HepG2 (cell line): Measurements from ENCODE around the gene CLPSL2. TPM values are rescaled to one million over a fixed set of nuclear protein-coding genes. Genes with fewer than 3 reads are reported as not detected.
A peak's percentile ranks its signal among the peaks of the same experiment; 100 is the strongest.

ENCODE experiments used
- ATAC-seq: fragments of 200-7000 bp; cut with Tn5 transposase; 3 replicates; pipeline ENCODE4 v1.9.1; 2020; ENCODE audit warnings: mild to moderate bottlenecking, moderate library complexity
- BruUV-seq: library from RNA; stranded (reverse); fragments of 400-500 nt; replicated peaks from 2 replicates; lab custom pipeline; 2021; lab: Mats Ljungman, UMichigan
- CTCF ChIA-PET: fragments of 300-600 bp; formaldehyde crosslinking; extraction: SDS; loops from one replicate; lab custom pipeline; 2021; ENCODE audit warnings: low total read pairs, inconsistent platforms, low intra/inter-chr PET ratio; lab: Yijun Ruan, JAX
- POLR2A ChIA-PET: fragments of 350-600 bp; sonication (Branson Sonifier 250); formaldehyde crosslinking; loops from one replicate; lab custom pipeline; 2020; ENCODE audit warnings: antibody characterized with exemption, inconsistent platforms; lab: Yijun Ruan, JAX
- DNase-seq: peaks from one replicate; pipeline ENCODE4 v3.0.0-alpha.2; 2015; ENCODE audit warnings: low spot score
- FAIRE-seq: peaks from 3 replicates; lab custom pipeline; 2011; peaks lifted over from hg19 to GRCh38; lab: Jason Lieb, UNC
- H2AFZ ChIP-seq: one replicate; pipeline ENCODE4 v1.6.1; 2011; ENCODE audit warnings: low read length, inconsistent platforms
- H3K27ac ChIP-seq: fragments of 300-600 bp; 3 replicates; pipeline ENCODE4 v1.8.0; 2011; ENCODE audit warnings: mixed run types, mild to moderate bottlenecking, mixed read lengths, low read length, inconsistent platforms; ENCODE audit not compliant: insufficient read depth; ENCODE audit errors: extremely low read length
- H3K27me3 ChIP-seq, 2 experiments: fragments of 200-600 bp in 1 of 2; 2 replicates in 1 of 2; 3 replicates in 1 of 2; pipeline versions ENCODE4 v1.6.0 to v1.8.0; 2011; ENCODE audit warnings: low read length in 2 of 2, mild to moderate bottlenecking in 2 of 2, moderate library complexity in 2 of 2, inconsistent platforms in 1 of 2; ENCODE audit not compliant: insufficient read depth in 2 of 2, control insufficient read depth in 1 of 2
- H3K36me3 ChIP-seq, 2 experiments: fragments of 200-600 bp in 1 of 2; replicated peaks in 1 of 2; 2 replicates in 1 of 2; 3 replicates in 1 of 2; pipeline versions ENCODE4 v1.5.1 to v1.8.0; 2011; ENCODE audit warnings: low read length in 2 of 2, inconsistent platforms in 1 of 2; ENCODE audit not compliant: insufficient read depth in 2 of 2, control insufficient read depth in 1 of 2
- H3K4me1 ChIP-seq: 2 replicates; pipeline ENCODE4 v1.5.1; 2012; ENCODE audit warnings: low read length, inconsistent platforms; ENCODE audit not compliant: insufficient read depth
- H3K4me2 ChIP-seq: 2 replicates; pipeline ENCODE4 v1.6.0; 2011; ENCODE audit warnings: low read depth, low read length, inconsistent platforms
- H3K4me3 ChIP-seq, 3 experiments: fragments of 200-600 bp in 1 of 3; sonication (generic), shearing (Covaris generic) in 1 of 3; replicated peaks in 1 of 3; 2 replicates each; pipeline ENCODE4 v1.5.1; 2011 to 2016; ENCODE audit warnings: low read length in 3 of 3, inconsistent platforms in 2 of 3, low read depth in 2 of 3, mild to moderate bottlenecking in 2 of 3, control low read depth in 1 of 3, mixed read lengths in 1 of 3; ENCODE audit not compliant: insufficient read depth in 1 of 3
- H3K79me2 ChIP-seq: one replicate; pipeline ENCODE4 v1.6.1; 2011; ENCODE audit warnings: low read length, inconsistent platforms; ENCODE audit not compliant: insufficient read depth
- H3K9ac ChIP-seq: 2 replicates; pipeline ENCODE4 v1.6.0; 2011; ENCODE audit warnings: mild to moderate bottlenecking, low read depth, low read length, inconsistent platforms; ENCODE audit not compliant: insufficient read depth
- H3K9me3 ChIP-seq: 2 replicates; pipeline ENCODE4 v1.5.1; 2012; ENCODE audit warnings: mild to moderate bottlenecking, low read length
- H4K20me1 ChIP-seq: 2 replicates; pipeline ENCODE4 v1.6.0; 2011; ENCODE audit warnings: inconsistent platforms, mild to moderate bottlenecking, low read length, moderate library complexity; ENCODE audit not compliant: insufficient read depth
- AHR ChIP-seq: IDR thresholded peaks from 2 replicates; pipeline ENCODE4 v1.6.1; 2018; ENCODE audit warnings: missing genetic modification reagents, missing compliant biosample characterization
- CHCHD3 ChIP-seq: sonication (generic); formaldehyde crosslinking; IDR thresholded peaks from 2 replicates; pipeline ENCODE4 v1.8.0; 2022; ENCODE audit warnings: mild to moderate bottlenecking, missing genetic modification reagents, moderate library complexity
- EEA1 ChIP-seq: sonication (generic); formaldehyde crosslinking; IDR thresholded peaks from 2 replicates; pipeline ENCODE4 v1.5.1; 2020; ENCODE audit warnings: mild to moderate bottlenecking, missing genetic modification reagents, borderline replicate concordance
- GPN1 ChIP-seq: sonication (generic); formaldehyde crosslinking; IDR thresholded peaks from 2 replicates; pipeline ENCODE4 v1.5.1; 2020; ENCODE audit warnings: missing genetic modification reagents, borderline replicate concordance
- PHF5A ChIP-seq: IDR thresholded peaks from one replicate; pipeline ENCODE4 v1.6.1; 2018; ENCODE audit warnings: low read depth, missing genetic modification reagents; ENCODE audit not compliant: unreplicated experiment
- PRMT3 ChIP-seq: sonication (generic); formaldehyde crosslinking; IDR thresholded peaks from 2 replicates; pipeline ENCODE4 v1.8.1; 2022; ENCODE audit warnings: low read depth, mild to moderate bottlenecking, moderate library complexity, missing genetic modification reagents, borderline replicate concordance
- SALL2 ChIP-seq: sonication (generic); formaldehyde crosslinking; IDR thresholded peaks from 2 replicates; pipeline ENCODE4 v1.8.1; 2023; ENCODE audit warnings: mild to moderate bottlenecking, missing genetic modification reagents, inconsistent platforms
- THAP11 ChIP-seq: IDR thresholded peaks from 2 replicates; pipeline ENCODE4 v1.6.1; 2016; ENCODE audit warnings: missing biosample characterization, missing genetic modification reagents
- XRCC5 ChIP-seq: fragments of 200-400 bp; formaldehyde crosslinking; optimal IDR thresholded peaks from 2 replicates; pipeline ENCODE3; 2017; ENCODE audit warnings: mild to moderate bottlenecking, low read length
- YEATS2 ChIP-seq: sonication (generic); formaldehyde crosslinking; IDR thresholded peaks from 2 replicates; pipeline ENCODE4 v1.4.0; 2020; ENCODE audit warnings: missing genetic modification reagents, borderline replicate concordance
- ZBTB7A ChIP-seq: sonication (generic); formaldehyde crosslinking; IDR thresholded peaks from 2 replicates; pipeline ENCODE4 v1.8.0; 2022; ENCODE audit warnings: mild to moderate bottlenecking, missing genetic modification reagents
- ZC3H4 ChIP-seq: sonication (generic); formaldehyde crosslinking; IDR thresholded peaks from 2 replicates; pipeline ENCODE4 v1.4.0; 2020; ENCODE audit warnings: missing genetic modification reagents, borderline replicate concordance
- ZNF317 ChIP-seq: sonication (generic); formaldehyde crosslinking; IDR thresholded peaks from 2 replicates; pipeline ENCODE4 v1.5.0; 2020; ENCODE audit warnings: mild to moderate bottlenecking, missing genetic modification reagents
- ZNF577 ChIP-seq: sonication (generic); formaldehyde crosslinking; IDR thresholded peaks from 2 replicates; pipeline ENCODE4 v1.4.0; 2020; ENCODE audit warnings: mild to moderate bottlenecking, low read depth, missing genetic modification reagents, borderline replicate concordance
- ZSCAN29 ChIP-seq: sonication (generic); formaldehyde crosslinking; conservative IDR thresholded peaks from 2 replicates; pipeline ENCODE4 v1.4.0; 2020; ENCODE audit warnings: mild to moderate bottlenecking, missing genetic modification reagents
- WGBS: methylation state at CpG from one replicate; pipeline ENCODE4 v1.1.6; 2017; ENCODE audit warnings: low lambda C conversion rate; 5-methylcytosine and 5-hydroxymethylcytosine counted together
- in situ Hi-C: cut with HindIII; loops from 2 replicates; pipeline ENCODE4 v1.10.0; 2017; ENCODE audit warnings: low pct_unique_long_range_greater_than_20kb; ENCODE audit not compliant: extremely low pct_ligation_motif_present
- intact Hi-C: fragments of 100-400 bp; cut with micrococcal nuclease; formaldehyde crosslinking; loops from one replicate; pipeline ENCODE4 v1.10.0; 2022; ENCODE audit not compliant: unreplicated experiment
- polyA plus RNA-seq, 8 experiments: library from polyadenylated mRNA; depleted of rRNA in 3 of 8; stranded (reverse) in 7 of 8; unstranded in 1 of 8; fragments of >200 nt; fragmentation: Illumina TruSeq in 4 of 8; extraction: Trizol in 4 of 8; gene quantifications; 2 replicates each; pipeline versions ENCODE4 v1.2.1 to v1.2.3, GENCODE V29; 2011 to 2016; ENCODE audit warnings: low read depth in 4 of 8, missing spikeins in 1 of 8, mixed read lengths in 1 of 8; ENCODE audit not compliant: insufficient read depth in 1 of 8
- total RNA-seq, 5 experiments: library from RNA; depleted of rRNA; stranded (reverse); fragments of >200 nt; fragmentation: Illumina TruSeq; extraction: Trizol; gene quantifications; 2 replicates each; pipeline ENCODE4 v1.2.3, GENCODE V29; 2016; ENCODE audit warnings: low read depth in 1 of 5
- TF ChIP-seq, protein P1 (sequence below): sonication (generic); formaldehyde crosslinking; IDR thresholded peaks from 2 replicates; pipeline ENCODE4 v1.5.1; 2020; ENCODE audit warnings: mild to moderate bottlenecking, missing genetic modification reagents, moderate library complexity
- TF ChIP-seq, protein P2 (sequence below): IDR thresholded peaks from 2 replicates; pipeline ENCODE4 v1.6.1; 2016; ENCODE audit warnings: missing compliant biosample characterization, missing genetic modification reagents, borderline replicate concordance

The CLPSL2 gene
- total and polyA plus RNA-seq, 2 of the 13 experiments (the other 11 are each of a cell fraction or from before 2014, with no cell fraction given): not detected

DNA sequence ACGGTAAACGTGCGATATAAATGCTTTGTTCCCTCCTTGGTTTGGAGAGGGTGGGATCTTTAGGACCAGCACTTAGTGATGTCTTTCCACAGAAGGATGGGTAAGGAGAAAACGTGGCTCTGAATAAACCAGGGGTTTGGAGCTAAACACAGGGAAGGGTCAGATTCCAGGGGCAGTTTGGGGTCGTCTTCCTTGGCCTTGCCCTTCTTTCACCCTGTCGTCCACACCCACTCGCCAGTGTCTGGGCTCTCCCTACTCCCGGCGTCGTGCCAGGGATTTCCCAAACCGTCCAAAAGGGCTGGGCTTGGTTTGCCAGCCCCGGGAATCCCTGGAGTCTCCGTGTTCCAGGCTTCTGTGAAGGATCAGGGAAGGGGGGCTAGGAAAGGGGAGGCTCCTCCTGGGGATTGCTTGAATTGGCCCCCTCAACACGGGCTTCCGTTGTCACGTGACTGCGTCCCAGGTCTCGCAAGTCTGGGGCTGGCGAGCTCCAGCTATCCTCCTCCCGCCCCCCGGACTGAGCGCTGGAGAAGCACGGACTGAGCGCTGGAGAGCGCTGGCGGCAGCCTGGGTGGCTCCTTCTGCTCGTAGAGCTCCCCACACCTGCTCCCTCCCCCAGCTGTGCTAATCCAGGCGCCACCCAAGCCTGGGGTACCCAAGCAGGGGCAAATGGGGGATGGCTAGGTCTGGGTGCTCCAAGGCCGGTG is 49.0 kb upstream of the CLPSL2 start:
- Histone ChIP-seq H3K36me3 (no peaks in the 10 kb centered on the region), H3K27ac (peak overlapping the region; percentile 53), H3K4me2 (peak overlapping the region; percentile 100), H3K9ac (peak overlapping the region; percentile 66), H3K9me3 (no peaks in the 10 kb centered on the region), H2AFZ (peak overlapping the region; percentile 49), H4K20me1 (no peaks in the 10 kb centered on the region), H3K4me1 (peaks cover 83% of the 10 kb centered on the region), H3K79me2 (no peaks in the 10 kb centered on the region), H3K27me3 (no peaks in the 10 kb centered on the region; a peak in 1 of 5 replicates), H3K4me3 (peak overlapping the region; percentile 61 to 88 (median 63))
- ChIA-PET POLR2A (interaction anchor here (0.7 to 3.4 kb wide), 4 partner anchors 9 to 125 kb away, joined by 4 to 16 read pairs (median 10); partner anchors contain the start of gene ARMC12), CTCF (no interaction called here)
- BruUV-seq: no TSS peak
- FAIRE-seq (no peak), ATAC-seq (peak; percentile 43), DNase-seq (peak; percentile 65)
- intact Hi-C loops (no loop called here), in situ Hi-C loops (loop anchor here (5.0 kb wide), 1 partner anchor 40 kb away; the partner anchor contains the start of gene FKBP5)
- 2% methylated on average over 17 of the region's 29 CpGs for WGBS
- TF ChIP-seq PRMT3 (CRISPR knock-in tag): no peak
- TF ChIP-seq, protein P1, sequence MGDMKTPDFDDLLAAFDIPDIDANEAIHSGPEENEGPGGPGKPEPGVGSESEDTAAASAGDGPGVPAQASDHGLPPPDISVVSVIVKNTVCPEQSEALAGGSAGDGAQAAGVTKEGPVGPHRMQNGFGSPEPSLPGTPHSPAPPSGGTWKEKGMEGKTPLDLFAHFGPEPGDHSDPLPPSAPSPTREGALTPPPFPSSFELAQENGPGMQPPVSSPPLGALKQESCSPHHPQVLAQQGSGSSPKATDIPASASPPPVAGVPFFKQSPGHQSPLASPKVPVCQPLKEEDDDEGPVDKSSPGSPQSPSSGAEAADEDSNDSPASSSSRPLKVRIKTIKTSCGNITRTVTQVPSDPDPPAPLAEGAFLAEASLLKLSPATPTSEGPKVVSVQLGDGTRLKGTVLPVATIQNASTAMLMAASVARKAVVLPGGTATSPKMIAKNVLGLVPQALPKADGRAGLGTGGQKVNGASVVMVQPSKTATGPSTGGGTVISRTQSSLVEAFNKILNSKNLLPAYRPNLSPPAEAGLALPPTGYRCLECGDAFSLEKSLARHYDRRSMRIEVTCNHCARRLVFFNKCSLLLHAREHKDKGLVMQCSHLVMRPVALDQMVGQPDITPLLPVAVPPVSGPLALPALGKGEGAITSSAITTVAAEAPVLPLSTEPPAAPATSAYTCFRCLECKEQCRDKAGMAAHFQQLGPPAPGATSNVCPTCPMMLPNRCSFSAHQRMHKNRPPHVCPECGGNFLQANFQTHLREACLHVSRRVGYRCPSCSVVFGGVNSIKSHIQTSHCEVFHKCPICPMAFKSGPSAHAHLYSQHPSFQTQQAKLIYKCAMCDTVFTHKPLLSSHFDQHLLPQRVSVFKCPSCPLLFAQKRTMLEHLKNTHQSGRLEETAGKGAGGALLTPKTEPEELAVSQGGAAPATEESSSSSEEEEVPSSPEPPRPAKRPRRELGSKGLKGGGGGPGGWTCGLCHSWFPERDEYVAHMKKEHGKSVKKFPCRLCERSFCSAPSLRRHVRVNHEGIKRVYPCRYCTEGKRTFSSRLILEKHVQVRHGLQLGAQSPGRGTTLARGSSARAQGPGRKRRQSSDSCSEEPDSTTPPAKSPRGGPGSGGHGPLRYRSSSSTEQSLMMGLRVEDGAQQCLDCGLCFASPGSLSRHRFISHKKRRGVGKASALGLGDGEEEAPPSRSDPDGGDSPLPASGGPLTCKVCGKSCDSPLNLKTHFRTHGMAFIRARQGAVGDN (CRISPR knock-in tag): no peak
- TF ChIP-seq ZNF577 (CRISPR knock-in tag): no peak
- TF ChIP-seq GPN1 (CRISPR knock-in tag): no peak
- no peak; the same call in 1 of the 2 replicates for TF ChIP-seq ZC3H4
- TF ChIP-seq ZSCAN29: 0 out of 2 replicates have a peak, but pooled peaks have one; percentile 57
- peak; percentile 89; the same call in 1 of the 2 replicates for TF ChIP-seq SALL2 (CRISPR knock-in tag)
- peak; percentile 15 for TF ChIP-seq XRCC5
- TF ChIP-seq AHR (CRISPR knock-in tag): no peak; the same call in 1 of the 2 replicates
- TF ChIP-seq EEA1 (CRISPR knock-in tag): 0 out of 2 replicates have a peak, but pooled peaks have one; percentile 40
- TF ChIP-seq THAP11 (CRISPR knock-in tag): peak; percentile 1; the same call in 1 of the 2 replicates
- 0 out of 2 replicates have a peak, but pooled peaks have one; percentile 3 for TF ChIP-seq YEATS2 (CRISPR knock-in tag)
- 0 out of 2 replicates have a peak, but pooled peaks have one; percentile 63 for TF ChIP-seq ZNF317
- no peak for TF ChIP-seq PHF5A
- no peak; the same call in 1 of the 2 replicates for TF ChIP-seq ZBTB7A (CRISPR knock-in tag)
- TF ChIP-seq, protein P2, sequence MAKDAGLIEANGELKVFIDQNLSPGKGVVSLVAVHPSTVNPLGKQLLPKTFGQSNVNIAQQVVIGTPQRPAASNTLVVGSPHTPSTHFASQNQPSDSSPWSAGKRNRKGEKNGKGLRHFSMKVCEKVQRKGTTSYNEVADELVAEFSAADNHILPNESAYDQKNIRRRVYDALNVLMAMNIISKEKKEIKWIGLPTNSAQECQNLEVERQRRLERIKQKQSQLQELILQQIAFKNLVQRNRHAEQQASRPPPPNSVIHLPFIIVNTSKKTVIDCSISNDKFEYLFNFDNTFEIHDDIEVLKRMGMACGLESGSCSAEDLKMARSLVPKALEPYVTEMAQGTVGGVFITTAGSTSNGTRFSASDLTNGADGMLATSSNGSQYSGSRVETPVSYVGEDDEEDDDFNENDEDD: no peak; the same call in 1 of the 2 replicates
- TF ChIP-seq CHCHD3 (CRISPR knock-in tag): no peak
